Chondrocyte (in vitro differentiated cells): ENCODE results near the gene EME2. TPM values are rescaled to one million over a fixed set of nuclear protein-coding genes. Genes with fewer than 3 reads are reported as not detected.

Experiments
- DNase-seq: peaks from one replicate; pipeline ENCODE4 v3.0.0; 2021; ENCODE audit warnings: mixed read lengths, low spot score
- H3K27ac Mint-ChIP-seq: one replicate; pipeline ENCODE4 v1.8.0; 2021; ENCODE audit warnings: mild to moderate bottlenecking, moderate library complexity, mixed read lengths; ENCODE audit not compliant: unreplicated experiment
- H3K27me3 Mint-ChIP-seq: 2 replicates; pipeline ENCODE4 v1.8.0; 2021; ENCODE audit warnings: low read depth, mixed read lengths
- H3K36me3 Mint-ChIP-seq: 2 replicates; pipeline ENCODE4 v1.8.0; 2021; ENCODE audit warnings: low read depth, mixed read lengths
- H3K4me1 Mint-ChIP-seq: 2 replicates; pipeline ENCODE4 v1.8.0; 2021; ENCODE audit warnings: low read depth, mild to moderate bottlenecking, mixed read lengths
- H3K4me3 Mint-ChIP-seq: one replicate; pipeline ENCODE4 v1.8.0; 2021; ENCODE audit warnings: mild to moderate bottlenecking, moderate library complexity, mixed read lengths; ENCODE audit not compliant: unreplicated experiment
- H3K9me3 Mint-ChIP-seq: 2 replicates; pipeline ENCODE4 v1.8.0; 2021; ENCODE audit warnings: low read depth, mixed read lengths
- CTCF ChIP-seq: fragments of 200-600 bp; sonication (generic); IDR thresholded peaks from 2 replicates; pipeline ENCODE4 v1.5.0; 2021; ENCODE audit warnings: antibody characterized with exemption, mild to moderate bottlenecking, moderate library complexity
- total RNA-seq: library from RNA; stranded (reverse); gene quantifications from 3 replicates; pipeline ENCODE4 v1.2.1, GENCODE V29; 2021

Gene EME2
- total RNA-seq, 1 donor from 2014 or later: 16.9 TPM

- H3K36me3 Mint-ChIP-seq: peaks cover 6% of the 10 kb centered on the region
- H3K9me3 Mint-ChIP-seq: no peaks in the 10 kb centered on the region
- no peak overlapping the region for H3K27ac Mint-ChIP-seq
- peaks cover 27% of the 10 kb centered on the region for H3K4me1 Mint-ChIP-seq
- TF ChIP-seq CTCF: no peak
- DNase-seq: no peak
- H3K27me3 Mint-ChIP-seq: no peaks in the 10 kb centered on the region
- peak overlapping the region; percentile 36 for H3K4me3 Mint-ChIP-seq
These were observed 1.8 kb downstream of the EME2 start for GRCh38 chr16:1774448-1774780.

- peaks cover 22% of the 10 kb centered on the region for H3K4me1 Mint-ChIP-seq
- DNase-seq: no peak
- no peak for TF ChIP-seq CTCF
- no peaks in the 10 kb centered on the region for H3K27me3 Mint-ChIP-seq
- H3K36me3 Mint-ChIP-seq: peaks cover 6% of the 10 kb centered on the region
- peak overlapping the region; percentile 36 for H3K4me3 Mint-ChIP-seq
- no peak overlapping the region for H3K27ac Mint-ChIP-seq
- H3K9me3 Mint-ChIP-seq: no peaks in the 10 kb centered on the region
These were observed 2.6 kb downstream of the EME2 start for GRCh38 chr16:1775006-1775845.

GRCh38 chr16:1775846-1776671, 3.4 kb downstream of the EME2 start:
- DNase-seq: no peak
- H3K27me3 Mint-ChIP-seq: no peaks in the 10 kb centered on the region
- H3K27ac Mint-ChIP-seq: peak overlapping the region; percentile 71
- H3K4me1 Mint-ChIP-seq: peaks cover 23% of the 10 kb centered on the region
- TF ChIP-seq CTCF: no peak
- H3K4me3 Mint-ChIP-seq: no peak overlapping the region
- peaks cover 6% of the 10 kb centered on the region for H3K36me3 Mint-ChIP-seq
- H3K9me3 Mint-ChIP-seq: no peaks in the 10 kb centered on the region

- TF ChIP-seq CTCF: no peak
- peaks cover 29% of the 10 kb centered on the region for H3K4me1 Mint-ChIP-seq
- H3K27ac Mint-ChIP-seq: peak overlapping the region; percentile 71
- peaks cover 6% of the 10 kb centered on the region for H3K36me3 Mint-ChIP-seq
- no peaks in the 10 kb centered on the region for H3K9me3 Mint-ChIP-seq
- H3K4me3 Mint-ChIP-seq: no peak overlapping the region
- no peak for DNase-seq
- H3K27me3 Mint-ChIP-seq: no peaks in the 10 kb centered on the region
These were observed 4.0 kb downstream of the EME2 start for GRCh38 chr16:1776672-1776955.

- no peaks in the 10 kb centered on the region for H3K27me3 Mint-ChIP-seq
- no peak for DNase-seq
- peaks cover 29% of the 10 kb centered on the region for H3K4me1 Mint-ChIP-seq
- no peak overlapping the region for H3K4me3 Mint-ChIP-seq
- H3K9me3 Mint-ChIP-seq: no peaks in the 10 kb centered on the region
- peak overlapping the region; percentile 66 for H3K27ac Mint-ChIP-seq
- no peak for TF ChIP-seq CTCF
- H3K36me3 Mint-ChIP-seq: peaks cover 6% of the 10 kb centered on the region
These were observed 4.4 kb downstream of the EME2 start for GRCh38 chr16:1776991-1777374.
